GM23338 (cell line): ENCODE results near the gene NECAB3. TPM values are rescaled to one million over a fixed set of nuclear protein-coding genes. Genes with fewer than 3 reads are reported as not detected.

Experiments used
- ATAC-seq: fragments of 200-7000 bp; cut with Tn5 transposase; 3 replicates; pipeline ENCODE4 v1.9.1; 2020
- DNase-seq: peaks from one replicate; pipeline ENCODE4 v3.0.0-alpha.2; 2015; ENCODE audit warnings: low spot score
- H2AFZ ChIP-seq: fragments of 200-600 bp; sonication (generic); 2 replicates; pipeline ENCODE4 v1.8.0; 2016; ENCODE audit warnings: antibody characterized with exemption, mild to moderate bottlenecking, moderate library complexity
- H3F3A ChIP-seq: fragments of 200-600 bp; sonication (generic); replicated peaks from 2 replicates; pipeline ENCODE4 v1.8.0; 2017; ENCODE audit warnings: antibody characterized with exemption, mixed run types, low read depth
- H3K27ac ChIP-seq: fragments of 200-600 bp; sonication (generic); 2 replicates; pipeline ENCODE4 v1.6.1; 2016; ENCODE audit warnings: low read depth
- H3K27me3 ChIP-seq: fragments of 200-600 bp; sonication (generic); 2 replicates; pipeline ENCODE4 v1.8.0; 2016; ENCODE audit warnings: mild to moderate bottlenecking, mixed run types, moderate library complexity; ENCODE audit not compliant: insufficient read depth
- H3K36me3 ChIP-seq: fragments of 200-600 bp; sonication (generic); 2 replicates; pipeline ENCODE4 v1.8.0; 2016; ENCODE audit warnings: mild to moderate bottlenecking; ENCODE audit not compliant: insufficient read depth
- H3K4me1 ChIP-seq: fragments of 200-600 bp; sonication (generic); 2 replicates; pipeline ENCODE4 v1.8.0; 2016; ENCODE audit warnings: mild to moderate bottlenecking, moderate library complexity; ENCODE audit not compliant: insufficient read depth
- H3K4me2 ChIP-seq: fragments of 200-600 bp; sonication (generic); 2 replicates; pipeline ENCODE4 v1.7.1; 2017; ENCODE audit warnings: mixed run types
- H3K4me3 ChIP-seq: fragments of 200-600 bp; sonication (generic); 2 replicates; pipeline ENCODE4 v1.6.1; 2016; ENCODE audit warnings: mixed run types
- H3K79me2 ChIP-seq: fragments of 200-600 bp; sonication (generic); replicated peaks from 2 replicates; pipeline ENCODE4 v1.8.0; 2017; ENCODE audit warnings: mild to moderate bottlenecking; ENCODE audit not compliant: insufficient read depth
- H3K9me2 ChIP-seq: fragments of 200-600 bp; sonication (generic); 2 replicates; pipeline ENCODE4 v1.8.0; 2017; ENCODE audit not compliant: insufficient read depth
- H4K20me1 ChIP-seq: fragments of 200-600 bp; sonication (generic); replicated peaks from 2 replicates; pipeline ENCODE4 v1.8.0; 2017; ENCODE audit warnings: mild to moderate bottlenecking; ENCODE audit not compliant: insufficient read depth
- H3K27ac Mint-ChIP-seq: 2 replicates; pipeline ENCODE4 v1.8.0; 2020; ENCODE audit warnings: inconsistent platforms, mild to moderate bottlenecking, moderate library complexity, mixed read lengths
- H3K27me3 Mint-ChIP-seq: 3 replicates; pipeline ENCODE4 v1.8.0; 2022; ENCODE audit warnings: low read depth, mild to moderate bottlenecking, moderate library complexity, mixed read lengths, inconsistent platforms; ENCODE audit not compliant: insufficient read depth, poor library complexity
- H3K36me3 Mint-ChIP-seq: 3 replicates; pipeline ENCODE4 v1.8.0; 2021; ENCODE audit warnings: low read depth, mild to moderate bottlenecking, inconsistent platforms, moderate library complexity, mixed read lengths
- H3K4me1 Mint-ChIP-seq: 3 replicates; pipeline ENCODE4 v1.8.0; 2020; ENCODE audit warnings: mild to moderate bottlenecking, inconsistent platforms, mixed read lengths
- H3K4me3 Mint-ChIP-seq: 3 replicates; pipeline ENCODE4 v1.8.0; 2021; ENCODE audit warnings: moderate library complexity, mild to moderate bottlenecking, inconsistent platforms, mixed read lengths
- H3K9me3 Mint-ChIP-seq: 3 replicates; pipeline ENCODE4 v1.8.0; 2020; ENCODE audit warnings: moderate library complexity, mild to moderate bottlenecking, inconsistent platforms, mixed read lengths
- CREB1 ChIP-seq: fragments of 250-450 bp; sonication (Bioruptor Pico); IDR thresholded peaks from 2 replicates; pipeline ENCODE4 v1.5.0; 2020; ENCODE audit warnings: low read depth, mild to moderate bottlenecking, moderate library complexity
- CTCF ChIP-seq, 2 experiments: fragments of 200-600 bp in 1 of 2; sonication (generic) in 1 of 2; conservative IDR thresholded peaks; 2 replicates each; pipeline versions ENCODE4 v1.5.1 to v1.6.1; 2016 to 2017; ENCODE audit warnings: antibody characterized with exemption in 2 of 2, low read depth in 2 of 2, mild to moderate bottlenecking in 2 of 2, moderate library complexity in 1 of 2
- EZH2phosphoT487 ChIP-seq: fragments of 200-600 bp; sonication (generic); IDR thresholded peaks from one replicate; pipeline ENCODE4 v1.8.1; 2018; ENCODE audit warnings: antibody characterized with exemption; ENCODE audit not compliant: unreplicated experiment
- JUNB ChIP-seq: IDR thresholded peaks from one replicate; pipeline ENCODE4 v1.6.1; 2016; ENCODE audit warnings: antibody characterized with exemption; ENCODE audit not compliant: unreplicated experiment
- ZNF114 ChIP-seq: fragments of 250-450 bp; sonication (Bioruptor Pico); IDR thresholded peaks from 2 replicates; pipeline ENCODE4 v1.5.0; 2020; ENCODE audit warnings: mild to moderate bottlenecking, moderate library complexity
- ZNF331 ChIP-seq: fragments of 250-450 bp; sonication (Bioruptor Pico); IDR thresholded peaks from 2 replicates; pipeline ENCODE4 v1.5.0; 2020; ENCODE audit warnings: low read depth, mild to moderate bottlenecking, moderate library complexity
- ZNF462 ChIP-seq: fragments of 250-450 bp; sonication (Bioruptor Pico); IDR thresholded peaks from 2 replicates; pipeline ENCODE4 v1.5.0; 2020; ENCODE audit warnings: mild to moderate bottlenecking, moderate library complexity
- polyA plus RNA-seq: library from polyadenylated mRNA; unstranded; fragments of >200 nt; fragmentation: Nextera tagmentation; extraction: Ambion mirVana; gene quantifications from 2 replicates; pipeline ENCODE4 v1.2.1, GENCODE V29; 2016
- total RNA-seq: library from RNA; depleted of rRNA; stranded (reverse); fragments of >200 nt; shearing (Covaris generic); gene quantifications from 2 replicates; pipeline ENCODE4 v1.2.3, GENCODE V29; 2014

The NECAB3 gene
- total and polyA plus RNA-seq, 2 experiments from 2014 or later, result 8.5 to 28.4 TPM

GRCh38 chr20:33711446-33711738 is 37.2 kb upstream of the NECAB3 start:
- H3K27me3 Mint-ChIP-seq, result peaks cover 10% of the 10 kb centered on the region
- TF ChIP-seq CTCF (conservative IDR thresholded peaks at IDR 0.05; ENCODE audit: low read depth in 2 of 2), result no peak
- no peak for TF ChIP-seq CREB1 (CRISPR knock-in tag)
- TF ChIP-seq ZNF331 (CRISPR knock-in tag), result no peak
- H2AFZ ChIP-seq, result no peak overlapping the region
- H3K4me3 Mint-ChIP-seq, result no peak overlapping the region
- H3K27ac Mint-ChIP-seq, result no peak overlapping the region; the same call in 1 of the 2 replicates
- H3F3A ChIP-seq, result 0 out of 2 replicates have a peak, but pooled peaks cover 3% of the 10 kb centered on the region
- no peak overlapping the region for H3K4me3 ChIP-seq
- H3K9me2 ChIP-seq, result no peaks in the 10 kb centered on the region; the same call in 1 of the 2 replicates
- no peaks in the 10 kb centered on the region for H3K36me3 ChIP-seq
- H3K27me3 ChIP-seq, result no peaks in the 10 kb centered on the region
- DNase-seq (no peak), ATAC-seq (no peak)
- no peak overlapping the region for H3K4me2 ChIP-seq
- H3K27ac ChIP-seq, result peak overlapping the region; percentile 80; the same call in 1 of the 2 replicates
- H3K4me1 ChIP-seq, result peaks cover 13% of the 10 kb centered on the region
- no peaks in the 10 kb centered on the region for H4K20me1 ChIP-seq
- no peaks in the 10 kb centered on the region; the same call in 2 of the 3 replicates for H3K36me3 Mint-ChIP-seq
- no peaks in the 10 kb centered on the region for H3K79me2 ChIP-seq
- H3K4me1 Mint-ChIP-seq, result peaks cover 16% of the 10 kb centered on the region
- no peaks in the 10 kb centered on the region for H3K9me3 Mint-ChIP-seq

GRCh38 chr20:33710681-33711445 is 36.6 kb upstream of the NECAB3 start:
- H3K36me3 Mint-ChIP-seq, result no peaks in the 10 kb centered on the region; the same call in 2 of the 3 replicates
- H3K9me2 ChIP-seq, result no peaks in the 10 kb centered on the region; the same call in 1 of the 2 replicates
- TF ChIP-seq EZH2phosphoT487 (no peak), ZNF114 (no peak), JUNB (no peak), CTCF (conservative IDR thresholded peaks at IDR 0.05; ENCODE audit: low read depth in 2 of 2) (no peak), ZNF462 (CRISPR knock-in tag) (no peak)

More at GRCh38 chr20:33710681-33711445, 36.6 kb upstream of the NECAB3 start:
- peaks cover 10% of the 10 kb centered on the region for H3K27me3 Mint-ChIP-seq
- H3K4me1 Mint-ChIP-seq, result peaks cover 16% of the 10 kb centered on the region
- Histone ChIP-seq H3K27me3 (no peaks in the 10 kb centered on the region), H3K27ac (peak overlapping the region; percentile 80), H3K4me2 (peak overlapping the region; percentile 36; the same call in 1 of the 2 replicates), H3K4me3 (no peak overlapping the region), H3K4me1 (peaks cover 13% of the 10 kb centered on the region), H2AFZ (peak overlapping the region; percentile 78; the same call in 1 of the 2 replicates), H3F3A (0 out of 2 replicates have a peak, but pooled peaks cover 3% of the 10 kb centered on the region), H3K36me3 (no peaks in the 10 kb centered on the region), H3K79me2 (no peaks in the 10 kb centered on the region), H4K20me1 (no peaks in the 10 kb centered on the region)
- H3K4me3 Mint-ChIP-seq, result no peak overlapping the region; the same call in 2 of the 3 replicates
- no peak; the same call in 1 of the 3 replicates for ATAC-seq
- no peak for DNase-seq
- H3K9me3 Mint-ChIP-seq, result no peaks in the 10 kb centered on the region
- H3K27ac Mint-ChIP-seq, result no peak overlapping the region; the same call in 1 of the 2 replicates
